H1 (cell line): Measurements from ENCODE around the gene SLC2A2. TPM values are rescaled to one million over a fixed set of nuclear protein-coding genes. Genes with fewer than 3 reads are reported as not detected.

Experiments
- CTCF ChIA-PET: fragments of 300-600 bp; sonication (Branson Sonifier 250); formaldehyde crosslinking; loops from one replicate; lab custom pipeline; 2021; ENCODE audit not compliant: partially characterized antibody; lab: Charles Lee
- POLR2A ChIA-PET: fragments of 300-600 bp; sonication (Branson Sonifier 250); formaldehyde crosslinking; loops from one replicate; lab custom pipeline; 2021; ENCODE audit warnings: inconsistent platforms; ENCODE audit not compliant: partially characterized antibody; lab: Charles Lee
- DNase-seq, 2 experiments: peaks; one replicate each; pipeline versions ENCODE4 v3.0.0 to v3.0.0-alpha.2; 2010 to 2022; ENCODE audit warnings: low spot score in 2 of 2, low read depth in 1 of 2, mixed read lengths in 1 of 2
- FAIRE-seq: peaks from 2 replicates; lab custom pipeline; 2011; peaks lifted over from hg19 to GRCh38; lab: Jason Lieb, UNC
- H2AFZ ChIP-seq: 2 replicates; pipeline ENCODE4 v1.8.1; 2012; ENCODE audit warnings: low read length, inconsistent platforms
- H2AK5ac ChIP-seq: 2 replicates; pipeline ENCODE4 v1.6.1; 2013; ENCODE audit warnings: low read depth, low read length
- H2BK120ac ChIP-seq: replicated peaks from 2 replicates; pipeline ENCODE3; 2013; ENCODE audit warnings: low read depth, low read length, inconsistent platforms
- H2BK12ac ChIP-seq: 2 replicates; pipeline ENCODE4 v1.6.1; 2013; ENCODE audit warnings: low read depth, low read length
- H2BK15ac ChIP-seq: 2 replicates; pipeline ENCODE4 v1.6.1; 2013; ENCODE audit warnings: low read length
- H2BK20ac ChIP-seq: 2 replicates; pipeline ENCODE4 v1.6.1; 2013; ENCODE audit warnings: low read length
- H2BK5ac ChIP-seq: 2 replicates; pipeline ENCODE4 v1.6.1; 2013; ENCODE audit warnings: low read depth, low read length
- H3K14ac ChIP-seq: 2 replicates; pipeline ENCODE4 v1.6.1; 2013; ENCODE audit warnings: inconsistent platforms; ENCODE audit not compliant: insufficient read length
- H3K18ac ChIP-seq: 2 replicates; pipeline ENCODE4 v1.6.1; 2013; ENCODE audit warnings: low read length; ENCODE audit errors: extremely low read depth
- H3K23ac ChIP-seq: 2 replicates; pipeline ENCODE4 v1.6.1; 2013; ENCODE audit warnings: inconsistent platforms; ENCODE audit not compliant: insufficient read length
- H3K23me2 ChIP-seq: 2 replicates; pipeline ENCODE4 v1.6.1; 2013; ENCODE audit warnings: low read depth, low read length
- H3K27ac ChIP-seq: 2 replicates; pipeline ENCODE4 v1.6.1; 2011; ENCODE audit warnings: low read depth, low read length, inconsistent platforms
- H3K27me3 ChIP-seq, 4 experiments: replicated peaks in 1 of 4; 1 replicate in 1 of 4; 2 replicates in 3 of 4; pipeline versions ENCODE4 v1.6.1 to v1.8.1; 2011 to 2013; ENCODE audit warnings: low read length in 3 of 4, mild to moderate bottlenecking in 3 of 4, inconsistent platforms in 2 of 4, mixed read lengths in 2 of 4, moderate library complexity in 1 of 4; ENCODE audit not compliant: control insufficient read depth in 3 of 4, insufficient read depth in 3 of 4; ENCODE audit errors: extremely low read depth in 1 of 4
- H3K36me3 ChIP-seq, 4 experiments: 2 replicates each; pipeline versions ENCODE4 v1.6.1 to v1.8.1; 2011 to 2013; ENCODE audit warnings: mild to moderate bottlenecking in 4 of 4, low read length in 3 of 4, moderate library complexity in 2 of 4, control low read depth in 1 of 4, inconsistent platforms in 1 of 4; ENCODE audit not compliant: insufficient read depth in 4 of 4, control insufficient read depth in 2 of 4
- H3K4ac ChIP-seq: replicated peaks from 2 replicates; pipeline ENCODE3; 2013; ENCODE audit warnings: low read length, low read depth, mixed read lengths, inconsistent platforms; ENCODE audit not compliant: insufficient read length
- H3K4me1 ChIP-seq, 4 experiments: replicated peaks in 1 of 4; 1 replicate in 1 of 4; 2 replicates in 3 of 4; pipeline versions ENCODE4 v1.6.1 to v1.8.1; 2011 to 2013; ENCODE audit warnings: low read length in 3 of 4, inconsistent platforms in 2 of 4, mixed read lengths in 1 of 4; ENCODE audit not compliant: insufficient read depth in 4 of 4, control insufficient read depth in 3 of 4
- H3K4me2 ChIP-seq, 2 experiments: 2 replicates each; pipeline versions ENCODE4 v1.6.1 to v1.8.1; 2011 to 2013; ENCODE audit warnings: low read depth in 2 of 2, low read length in 2 of 2, control low read depth in 1 of 2, inconsistent platforms in 1 of 2, mild to moderate bottlenecking in 1 of 2; ENCODE audit not compliant: insufficient read depth in 1 of 2
- H3K4me3 ChIP-seq, 4 experiments: fragments of 200-600, 300-600 bp in 1 of 4; sonication (generic), shearing (Covaris generic), sonication (Bioruptor Twin) in 1 of 4; 2 replicates each; pipeline versions ENCODE4 v1.5.1 to v1.8.1; 2011 to 2016; ENCODE audit warnings: low read length in 4 of 4, low read depth in 3 of 4, control low read depth in 2 of 4, inconsistent platforms in 2 of 4, mild to moderate bottlenecking in 2 of 4, mixed read lengths in 1 of 4, moderate library complexity in 1 of 4; ENCODE audit not compliant: insufficient read depth in 2 of 4; ENCODE audit errors: extremely low read depth in 1 of 4
- H3K56ac ChIP-seq: replicated peaks from 2 replicates; pipeline ENCODE3; 2013; ENCODE audit warnings: low read depth, mild to moderate bottlenecking, mixed read lengths, low read length, inconsistent platforms; ENCODE audit not compliant: insufficient read length
- H3K79me1 ChIP-seq: 2 replicates; pipeline ENCODE4 v1.6.1; 2013; ENCODE audit warnings: low read depth, low read length, control low read depth
- H3K79me2 ChIP-seq, 2 experiments: 2 replicates each; pipeline versions ENCODE4 v1.6.1 to v1.8.1; 2012 to 2013; ENCODE audit warnings: low read length in 2 of 2, mild to moderate bottlenecking in 2 of 2, inconsistent platforms in 1 of 2; ENCODE audit not compliant: insufficient read depth in 2 of 2, control insufficient read depth in 1 of 2
- H3K9ac ChIP-seq, 4 experiments: replicated peaks in 1 of 4; 1 replicate in 1 of 4; 2 replicates in 3 of 4; pipeline versions ENCODE4 v1.6.1 to v1.8.1; 2011 to 2013; ENCODE audit warnings: low read depth in 3 of 4, low read length in 3 of 4, control low read depth in 2 of 4, mild to moderate bottlenecking in 2 of 4, moderate library complexity in 2 of 4, inconsistent platforms in 1 of 4; ENCODE audit errors: extremely low read depth in 1 of 4
- H3K9me3 ChIP-seq, 2 experiments: 2 replicates each; pipeline versions ENCODE4 v1.6.1 to v1.8.1; 2012 to 2013; ENCODE audit warnings: mild to moderate bottlenecking in 2 of 2, moderate library complexity in 2 of 2, control low read depth in 1 of 2, inconsistent platforms in 1 of 2, low read depth in 1 of 2, low read length in 1 of 2, mixed read lengths in 1 of 2; ENCODE audit not compliant: insufficient read depth in 2 of 2
- H4K20me1 ChIP-seq, 2 experiments: replicated peaks in 1 of 2; 2 replicates each; pipeline versions ENCODE3 to v1.8.1; 2011 to 2013; ENCODE audit warnings: inconsistent platforms in 2 of 2, low read length in 2 of 2, mild to moderate bottlenecking in 1 of 2; ENCODE audit not compliant: insufficient read depth in 2 of 2, control insufficient read depth in 1 of 2
- H4K5ac ChIP-seq: 2 replicates; pipeline ENCODE4 v1.6.1; 2013; ENCODE audit warnings: low read length, low read depth, mixed read lengths, inconsistent platforms; ENCODE audit not compliant: insufficient read length
- H4K8ac ChIP-seq: 2 replicates; pipeline ENCODE4 v1.8.0; 2013; ENCODE audit warnings: mild to moderate bottlenecking, moderate library complexity, low read length, inconsistent platforms; ENCODE audit not compliant: insufficient read depth; ENCODE audit errors: extremely low read depth
- H4K91ac ChIP-seq: replicated peaks from 2 replicates; pipeline ENCODE3; 2013; ENCODE audit warnings: low read length, mixed read lengths, inconsistent platforms; ENCODE audit not compliant: insufficient read length
- BCL11A ChIP-seq, 2 experiments: IDR thresholded peaks; one replicate each; pipeline ENCODE4 v1.6.1; 2011; ENCODE audit warnings: low read depth in 2 of 2, low read length in 2 of 2, mild to moderate bottlenecking in 2 of 2
- CHD2 ChIP-seq: IDR thresholded peaks from 2 replicates; pipeline ENCODE4 v1.6.1; 2012; ENCODE audit warnings: low read length, improper control_type of control experiment
- E2F6 ChIP-seq: IDR thresholded peaks from 2 replicates; pipeline ENCODE4 v1.6.1; 2012; ENCODE audit warnings: inconsistent platforms
- HDAC2 ChIP-seq, 2 experiments: fragments of 300-600 bp in 1 of 2; sonication (generic) in 1 of 2; IDR thresholded peaks; 2 replicates each; pipeline ENCODE4 v1.6.1; 2011 to 2012; ENCODE audit warnings: low read depth in 2 of 2, low read length in 2 of 2, mild to moderate bottlenecking in 2 of 2, moderate library complexity in 2 of 2, borderline replicate concordance in 1 of 2, inconsistent platforms in 1 of 2
- JUND ChIP-seq: IDR thresholded peaks from 2 replicates; pipeline ENCODE4 v1.6.1; 2011; ENCODE audit warnings: mild to moderate bottlenecking, improper control_type of control experiment, low read length
- KDM1A ChIP-seq: fragments of 200-600, 300-600 bp; sonication (generic); IDR thresholded peaks from 2 replicates; pipeline ENCODE4 v1.7.1; 2016; ENCODE audit warnings: mild to moderate bottlenecking, low read length, borderline replicate concordance
- NANOG ChIP-seq: IDR thresholded peaks from 2 replicates; pipeline ENCODE4 v1.6.1; 2011; ENCODE audit warnings: low read length, low read depth, mild to moderate bottlenecking, inconsistent platforms; ENCODE audit not compliant: insufficient read depth, poor library complexity, severe bottlenecking
- PHF8 ChIP-seq: fragments of 200-600 bp; sonication (generic); conservative IDR thresholded peaks from 2 replicates; pipeline ENCODE4 v1.7.1; 2012; ENCODE audit warnings: low read depth, mild to moderate bottlenecking, inconsistent platforms, low read length, moderate library complexity
- POLR2AphosphoS5 ChIP-seq: IDR thresholded peaks from 2 replicates; pipeline ENCODE4 v1.6.1; 2011; ENCODE audit warnings: low read depth, low read length
- RNF2 ChIP-seq: fragments of 200-900, 300-1000 bp; sonication (generic); IDR thresholded peaks from 2 replicates; pipeline ENCODE4 v1.7.1; 2016; ENCODE audit warnings: borderline replicate concordance, low read depth, mild to moderate bottlenecking, antibody characterized with exemption, low read length; ENCODE audit not compliant: poor library complexity, severe bottlenecking; ENCODE audit errors: missing control alignments
- TCF12 ChIP-seq: IDR thresholded peaks from 2 replicates; pipeline ENCODE4 v1.6.1; 2011; ENCODE audit warnings: low read depth, mild to moderate bottlenecking, low read length
- WGBS, 2 experiments: shearing (Covaris generic) in 1 of 2; methylation state at CpG; one replicate each; pipeline versions ENCODE4 v1.1.6 to v1.1.7; 2013 to 2015; ENCODE audit warnings: low lambda C conversion rate in 2 of 2, mixed read lengths in 2 of 2, inconsistent platforms in 1 of 2, low coverage in 1 of 2, missing lambda C conversion rate in 1 of 2; ENCODE audit not compliant: insufficient replicate concordance in 2 of 2, insufficient coverage in 1 of 2, insufficient read length in 1 of 2; ENCODE audit errors: extremely low coverage in 1 of 2, missing lambda C conversion rate in 1 of 2; 5-methylcytosine and 5-hydroxymethylcytosine counted together
- polyA plus RNA-seq, 7 experiments: library from polyadenylated mRNA; depleted of rRNA in 3 of 7; stranded (reverse) in 5 of 7; unstranded in 2 of 7; fragments of >200 nt in 5 of 7; fragments of 200-250 nt in 2 of 7; gene quantifications; 1 replicate in 5 of 7; 2 replicates in 1 of 7; 4 replicates in 1 of 7; pipeline versions ENCODE4 v1.2.1 to v1.2.3, GENCODE V29; 2011 to 2013; ENCODE audit warnings: missing spikeins in 2 of 7, mixed read lengths in 2 of 7
- total RNA-seq: library from RNA; stranded (reverse); fragmentation: NEBNext Ultra II Directional; extraction: Animal tissue kit (Norgen Biotek cat#: 25700); gene quantifications from 2 replicates; pipeline ENCODE4 v1.2.1, GENCODE V29; 2021

Gene SLC2A2
- total and polyA plus RNA-seq, 2 of the 8 experiments (the other 6 are each of a cell fraction or from before 2014, with no cell fraction given), result not detected

- Histone ChIP-seq H3K4me1 (no peaks in the 10 kb centered on the region), H3K79me2 (no peaks in the 10 kb centered on the region), H3K4me2 (no peak overlapping the region), H4K8ac (no peak overlapping the region), H2BK15ac (no peak overlapping the region), H3K9me3 (no peaks in the 10 kb centered on the region), H3K4me3 (no peak overlapping the region), H2BK120ac (no peak overlapping the region), H4K91ac (no peak overlapping the region), H3K9ac (no peak overlapping the region), H3K27ac (no peak overlapping the region), H3K56ac (no peak overlapping the region), H2BK20ac (no peak overlapping the region), H2AFZ (no peak overlapping the region), H3K23me2 (no peaks in the 10 kb centered on the region), H2BK5ac (no peak overlapping the region), H3K18ac (no peak overlapping the region), H2BK12ac (no peak overlapping the region), H3K79me1 (no peaks in the 10 kb centered on the region), H2AK5ac (no peak overlapping the region), H3K36me3 (no peaks in the 10 kb centered on the region), H3K4ac (no peak overlapping the region), H4K20me1 (no peaks in the 10 kb centered on the region), H3K27me3 (no peaks in the 10 kb centered on the region), H3K23ac (no peak overlapping the region), H4K5ac (no peak overlapping the region), H3K14ac (no peak overlapping the region)
- ChIA-PET CTCF (interaction anchor here (2.3 kb wide), 1 partner anchor 32 kb away, joined by 7 read pairs; no protein-coding TSS in a partner anchor), POLR2A (no interaction called here)
- no peak for TF ChIP-seq RNF2
- TF ChIP-seq POLR2AphosphoS5, result no peak
- TF ChIP-seq CHD2, result no peak
- no peak for TF ChIP-seq TCF12
- no peak for TF ChIP-seq JUND
- no peak for TF ChIP-seq HDAC2 (IDR thresholded peaks at IDR 0.05; ENCODE audit: borderline replicate concordance in 1 of 2, low read depth in 2 of 2, low read length in 2 of 2)
- no peak for TF ChIP-seq NANOG
- TF ChIP-seq E2F6, result no peak
- no peak for TF ChIP-seq KDM1A
- TF ChIP-seq BCL11A (IDR thresholded peaks at IDR 0.05; ENCODE audit: low read depth in 2 of 2, low read length in 2 of 2), result no peak
- no peak for TF ChIP-seq PHF8
- DNase-seq (no peak), FAIRE-seq (no peak)
- WGBS, 2 experiments, result 87% methylated on average over 2 of the region's 2 CpGs; no CpG with 5 or more reads in 1 of the 2 experiments
Observed at GRCh38 chr3:170985304-170985703, 41.2 kb downstream of the SLC2A2 start.
